NCI-H460 (cell line): ENCODE data around the gene KIFC3. TPM values are rescaled to one million over a fixed set of nuclear protein-coding genes. Genes with fewer than 3 reads are reported as not detected.
"Not testable (repeated sequence)": the region's sequence is repeated elsewhere in the genome, so short reads cannot be mapped to it uniquely, and the experiment has no call there.

Experiments used
- DNase-seq: peaks from one replicate; pipeline ENCODE4 v3.0.0-alpha.2; 2016; ENCODE audit warnings: low read depth; ENCODE audit errors: extremely low read depth
- total RNA-seq: library from RNA; depleted of rRNA; stranded (reverse); fragments of >200 nt; shearing (Covaris generic); gene quantifications from 2 replicates; pipeline ENCODE4 v1.2.3, GENCODE V29; 2014

Gene KIFC3
- total RNA-seq, 1 experiment from 2014 or later: 300 TPM

DNA sequence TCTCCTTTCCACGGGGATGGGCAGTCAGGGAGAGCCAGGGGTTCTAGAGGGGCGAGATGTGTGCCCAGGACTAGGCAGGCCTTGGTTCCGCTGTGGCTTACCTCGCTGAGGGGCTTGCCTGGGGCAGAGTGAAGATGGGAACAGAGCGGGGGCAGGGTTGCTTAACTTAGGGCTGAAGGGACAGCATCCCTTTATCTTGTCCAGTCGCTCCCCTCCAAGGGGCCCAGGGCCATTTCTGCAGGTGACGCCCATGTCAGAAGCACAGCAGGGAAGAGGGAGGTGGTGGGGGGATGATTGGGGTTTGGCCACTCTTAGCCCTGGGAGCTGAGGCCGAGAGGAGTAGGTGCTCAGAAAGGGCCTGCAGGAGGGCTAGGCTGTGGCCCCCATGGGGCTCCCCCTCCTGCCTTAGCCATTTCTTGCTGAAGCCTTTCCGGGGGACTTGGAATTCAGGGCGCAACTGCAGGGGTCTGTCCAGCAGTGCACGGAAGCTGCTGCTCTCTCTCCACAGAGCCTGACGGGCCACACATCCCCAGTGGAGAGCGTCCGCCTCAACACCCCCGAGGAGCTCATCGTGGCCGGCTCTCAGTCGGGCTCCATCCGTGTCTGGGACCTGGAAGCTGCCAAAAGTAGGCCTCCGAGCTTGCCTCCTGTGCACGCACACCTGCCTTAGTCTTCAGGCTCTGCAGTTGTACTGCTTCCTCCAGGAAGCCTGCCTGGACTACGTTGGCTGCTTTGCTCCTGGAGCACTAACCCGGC is 58.2 kb downstream of the KIFC3 start:
- no peak for DNase-seq

GRCh38 chr16:57743458-57743857 is 58.8 kb downstream of the KIFC3 start:
- no peak for DNase-seq

DNA sequence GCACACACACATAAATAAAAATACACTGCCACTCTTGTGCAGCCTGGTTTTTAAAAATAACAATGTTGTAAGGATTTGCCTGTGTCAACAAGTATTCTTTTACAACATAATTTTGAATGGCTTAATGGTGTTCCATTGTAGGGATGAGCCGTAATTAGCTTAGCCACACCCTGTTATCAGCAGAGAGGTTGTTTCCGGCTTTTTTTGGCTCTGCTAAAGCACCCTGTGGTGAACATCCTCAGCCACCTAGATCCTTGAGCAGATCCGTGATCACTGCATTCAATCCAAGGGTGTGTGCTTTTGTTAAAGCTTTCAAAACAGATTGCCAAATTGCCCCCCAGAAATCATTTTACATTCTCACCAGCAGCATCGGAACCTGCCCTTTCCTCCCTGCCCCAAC is 59.7 kb downstream of the KIFC3 start:
- DNase-seq: no peak

- DNase-seq: no peak
These were observed 60.6 kb downstream of the KIFC3 start for GRCh38 chr16:57741660-57742191.

DNA sequence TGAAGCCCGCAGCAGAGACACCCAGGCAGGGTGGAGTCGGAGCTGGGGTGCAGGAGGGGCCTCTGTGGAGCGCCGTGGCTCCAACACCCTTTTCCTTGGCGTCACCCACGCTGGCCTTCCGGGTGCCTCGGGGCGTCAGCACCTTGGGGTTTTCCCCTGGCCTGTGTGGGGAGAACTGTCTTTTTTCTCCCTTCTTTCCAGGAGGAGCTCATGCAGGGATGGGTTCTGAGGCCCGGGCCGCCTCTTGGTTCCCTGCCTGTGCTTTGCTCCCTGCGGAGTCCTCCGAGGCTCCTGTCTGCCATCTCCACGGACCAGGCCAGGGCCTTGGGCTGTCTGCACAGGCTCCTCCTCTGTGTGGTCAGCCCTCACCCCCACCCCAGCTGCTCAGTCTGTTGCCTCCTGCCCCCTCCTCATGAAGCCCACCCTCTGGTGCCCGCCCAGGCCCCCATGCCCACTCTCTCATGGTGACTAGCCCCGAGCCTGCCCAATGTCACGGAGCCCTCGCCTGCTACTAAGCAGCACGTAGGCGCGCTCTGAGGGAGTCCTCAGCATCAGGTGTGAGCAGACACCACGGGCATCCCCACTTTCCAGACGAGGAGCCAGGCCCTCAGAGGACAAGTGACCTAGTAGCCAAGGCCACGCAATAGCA is 61.7 kb downstream of the KIFC3 start:
- no peak for DNase-seq

GRCh38 chr16:57739756-57740422 is 62.4 kb downstream of the KIFC3 start:
- DNase-seq: no peak

DNA sequence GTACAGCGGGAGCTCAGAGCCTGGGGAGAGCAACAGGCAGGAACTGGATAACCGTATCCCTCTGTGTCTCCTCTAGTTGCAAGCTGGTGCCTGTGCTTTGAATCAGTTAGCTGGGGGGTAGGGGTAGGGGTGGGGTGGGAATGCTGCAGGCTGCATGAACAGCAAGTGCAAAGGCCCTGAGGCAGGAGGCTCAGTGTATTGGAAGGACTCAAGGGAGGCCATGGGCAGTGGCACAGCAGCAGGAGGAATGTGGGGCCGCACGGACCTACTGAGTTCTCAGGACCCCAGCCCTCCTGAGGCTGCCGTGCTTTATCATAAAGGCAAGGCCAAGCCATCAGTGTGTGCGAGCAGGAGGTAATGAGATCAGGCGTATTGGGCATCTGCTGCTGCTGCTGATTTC is 63.4 kb downstream of the KIFC3 start:
- DNase-seq: no peak

DNA sequence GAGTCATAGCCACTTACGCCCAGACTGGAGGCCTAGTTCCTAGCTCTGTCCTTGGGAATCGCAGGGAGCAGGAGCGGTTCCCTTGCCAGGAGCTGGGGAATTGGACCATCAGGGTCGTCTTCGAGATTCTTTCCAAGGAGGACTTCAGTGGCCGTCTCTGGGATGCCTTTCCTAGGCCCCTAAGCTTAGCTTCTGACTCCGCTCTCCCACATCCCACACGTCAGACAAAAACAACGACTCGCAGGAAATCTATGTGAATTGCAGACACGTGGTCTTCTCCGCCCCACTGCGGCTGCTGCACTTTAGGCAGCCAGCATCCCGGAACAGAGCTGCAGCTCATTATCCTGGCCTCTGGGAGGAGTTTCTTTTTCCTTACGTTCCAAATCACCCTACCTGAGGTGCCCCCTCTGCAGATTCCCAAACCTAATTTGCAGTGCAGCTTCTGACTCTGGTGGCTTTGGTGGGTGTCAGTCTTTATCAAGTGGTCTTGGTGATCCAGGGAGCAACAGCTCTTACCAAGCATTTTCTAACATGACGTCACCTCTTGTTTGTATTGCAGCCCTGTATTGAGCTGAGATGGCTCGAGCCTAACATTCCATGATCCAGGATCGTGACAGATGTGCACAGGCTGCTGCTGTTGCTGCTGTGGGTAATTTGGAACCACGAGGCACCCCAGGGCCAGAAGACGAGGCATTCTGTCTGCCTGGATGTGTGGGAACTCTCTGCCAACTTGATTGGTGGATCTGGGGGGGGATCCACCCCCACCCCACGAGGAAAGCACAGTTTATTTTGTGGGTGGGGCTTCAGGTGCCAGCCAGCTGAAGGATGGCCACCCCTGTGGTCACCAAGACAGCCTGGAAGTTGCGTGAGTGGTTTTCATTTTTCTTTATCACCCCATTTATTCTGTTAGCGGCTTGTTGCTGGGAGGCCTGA is 65.6 kb downstream of the KIFC3 start:
- DNase-seq: peak; percentile 45

DNA sequence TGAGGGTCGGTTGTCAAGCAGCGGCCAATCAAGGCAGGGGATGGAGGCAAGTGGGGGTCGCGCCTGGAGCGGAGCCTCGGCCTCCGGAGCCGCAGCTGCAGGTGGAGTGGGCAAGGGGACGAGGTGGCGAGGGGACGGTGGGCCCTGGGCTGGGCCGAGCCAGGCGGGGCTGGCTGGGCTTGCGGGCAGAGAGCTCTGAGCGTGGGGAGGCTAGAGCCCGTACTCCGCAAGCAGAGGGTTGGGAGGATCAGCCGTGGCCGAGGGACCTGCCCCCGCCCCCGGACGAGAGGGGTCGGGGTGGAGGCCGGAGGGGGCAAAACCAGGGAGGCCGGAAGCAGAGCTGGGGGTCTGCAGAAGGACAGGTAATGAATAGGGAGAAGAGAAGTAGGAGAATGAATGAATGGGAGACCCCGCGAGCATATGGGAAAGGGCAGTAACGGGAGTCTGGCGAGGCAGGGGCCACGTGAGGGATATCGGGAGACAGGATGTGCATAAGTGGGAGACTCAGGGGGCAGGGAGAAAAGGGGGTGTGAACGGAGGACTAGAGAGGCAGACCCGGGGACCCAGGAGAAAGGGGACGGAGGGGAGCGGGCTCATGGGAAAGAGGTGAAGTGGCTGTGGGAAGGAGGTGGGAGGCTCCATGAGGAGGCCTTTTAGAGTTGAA is 66.4 kb downstream of the KIFC3 start, which contains the start of gene KATNB1:
KATNB1 (plus strand) TSS at position 16 of the 664 bp plus-strand sequence. CDS start 1,474 bp downstream, outside the sequence.
- no peak for DNase-seq

- DNase-seq: peak; percentile 100
These were observed 67.2 kb downstream of the KIFC3 start for GRCh38 chr16:57734925-57735754.

GRCh38 chr16:57734308-57734924 is 67.9 kb downstream of the KIFC3 start:
- DNase-seq: no peak

GRCh38 chr16:57732714-57733113 is 69.6 kb downstream of the KIFC3 start:
- no peak for DNase-seq

- no peak for DNase-seq
These were observed 70.3 kb downstream of the KIFC3 start for GRCh38 chr16:57732037-57732436.

- no peak for DNase-seq
These were observed 71.2 kb downstream of the KIFC3 start for GRCh38 chr16:57730771-57731730.

DNA sequence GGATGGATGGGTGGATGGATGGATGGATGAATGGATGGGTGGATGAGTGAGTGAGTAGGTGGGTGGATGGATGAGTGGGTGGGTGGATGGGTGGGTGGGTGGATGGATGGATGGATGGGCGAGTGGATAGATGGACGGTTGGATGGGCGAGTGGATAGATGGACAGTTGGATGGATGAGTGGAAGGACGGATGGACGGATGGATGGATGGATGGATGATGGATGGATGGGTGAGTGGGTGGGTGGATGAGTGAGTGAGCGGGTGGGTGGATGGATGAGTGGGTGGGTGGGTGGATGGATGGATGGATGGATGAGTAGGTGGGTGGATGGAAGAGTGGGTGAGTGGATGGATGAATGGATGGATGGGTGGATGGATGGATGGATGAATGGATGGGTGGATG is 72.4 kb downstream of the KIFC3 start:
- DNase-seq: not testable (repeated sequence)

DNA sequence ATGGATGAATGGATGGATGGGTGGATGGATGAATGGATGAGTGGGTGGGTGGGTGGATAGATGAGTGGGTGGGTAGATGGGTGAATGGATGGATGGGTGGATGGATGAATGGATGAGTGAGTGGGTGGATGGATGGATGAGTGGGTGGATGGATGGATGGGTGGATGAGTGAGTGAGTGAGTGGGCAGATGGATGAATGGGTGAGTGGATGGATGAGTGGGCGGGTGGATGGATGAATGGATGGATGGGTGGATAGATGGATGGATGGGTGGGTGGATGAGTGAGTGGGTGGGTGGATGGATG is 73.2 kb downstream of the KIFC3 start:
- DNase-seq: no peak
